ENCODE data around the gene ADAMTS13.
A peak's percentile ranks its signal among the peaks of the same experiment; 100 is the strongest.

The ADAMTS13 gene

GRCh38 chr9:133474215-133474614, 52.0 kb downstream of the ADAMTS13 start:
- DNase-seq = no peak

GRCh38 chr9:133474853-133475252, 52.7 kb downstream of the ADAMTS13 start:
- DNase-seq = no peak

GRCh38 chr9:133475292-133476012, 53.3 kb downstream of the ADAMTS13 start:
- DNase-seq = no peak

- no peak for DNase-seq
These were observed 54.1 kb downstream of the ADAMTS13 start for GRCh38 chr9:133476036-133476931.

- no peak for DNase-seq
These were observed 54.8 kb downstream of the ADAMTS13 start for GRCh38 chr9:133476941-133477340.

- DNase-seq = no peak
These were observed 55.3 kb downstream of the ADAMTS13 start for GRCh38 chr9:133477461-133477860.

GRCh38 chr9:133477992-133478850, 56.1 kb downstream of the ADAMTS13 start:
- DNase-seq = peak; percentile 51

- peak; percentile 92 for DNase-seq
These were observed 56.9 kb downstream of the ADAMTS13 start, which contains the start of gene SLC2A6 for GRCh38 chr9:133478851-133479711. TSS of gene SLC2A6 (minus strand) at chr9:133479099. CDS start at chr9:133479059, 40 bp downstream.

- no peak for DNase-seq
These were observed 61.4 kb downstream of the ADAMTS13 start for GRCh38 chr9:133483611-133484010.

GRCh38 chr9:133484671-133485437, 62.7 kb downstream of the ADAMTS13 start:
- DNase-seq = peak; percentile 31

GRCh38 chr9:133485531-133486260, 63.5 kb downstream of the ADAMTS13 start:
- no peak for DNase-seq

GRCh38 chr9:133487331-133487725, 65.2 kb downstream of the ADAMTS13 start:
- no peak for DNase-seq

- no peak for DNase-seq
These were observed 66.6 kb downstream of the ADAMTS13 start for GRCh38 chr9:133488686-133489252.

- no peak for DNase-seq
These were observed 67.4 kb downstream of the ADAMTS13 start for GRCh38 chr9:133489253-133490190.

GRCh38 chr9:133490201-133490681, 68.1 kb downstream of the ADAMTS13 start:
- no peak for DNase-seq

GRCh38 chr9:133490865-133491655, 68.9 kb downstream of the ADAMTS13 start:
- no peak for DNase-seq

- DNase-seq = no peak
These were observed 69.4 kb downstream of the ADAMTS13 start for GRCh38 chr9:133491656-133491925.

All from NCI-H82 (cell line).